ENCODE results near the gene PIN1.

Gene PIN1

GRCh38 chr19:9857076-9857721 lies 22.1 kb downstream of the PIN1 start:
- DNase-seq = no peak

- DNase-seq = peak; percentile 7 to 37
These were observed 23.0 kb downstream of the PIN1 start for GRCh38 chr19:9857920-9858746.

GRCh38 chr19:9858766-9859165 lies 23.6 kb downstream of the PIN1 start:
- no peak for DNase-seq

GRCh38 chr19:9860407-9860806 lies 25.3 kb downstream of the PIN1 start:
- no peak for DNase-seq

GRCh38 chr19:9861503-9861902 lies 26.4 kb downstream of the PIN1 start:
- DNase-seq = no peak

GRCh38 chr19:9862938-9863337 lies 27.8 kb downstream of the PIN1 start:
- DNase-seq = peak; percentile 11 to 12

- peak; percentile 6 to 10 for DNase-seq
These were observed 28.6 kb downstream of the PIN1 start for GRCh38 chr19:9863759-9864158.

GRCh38 chr19:9865732-9866501 lies 30.8 kb downstream of the PIN1 start:
- DNase-seq = peak; percentile 47 to 59

- DNase-seq = no peak
These were observed 34.0 kb downstream of the PIN1 start for GRCh38 chr19:9868983-9869617.

GRCh38 chr19:9871626-9872338 lies 36.7 kb downstream of the PIN1 start:
- DNase-seq = no peak

GRCh38 chr19:9872618-9873242 lies 37.6 kb downstream of the PIN1 start:
- no peak for DNase-seq

- no peak for DNase-seq
These were observed 40.0 kb downstream of the PIN1 start for GRCh38 chr19:9875031-9875627.

GRCh38 chr19:9875796-9876195 lies 40.7 kb downstream of the PIN1 start:
- DNase-seq = no peak

- DNase-seq = no peak
These were observed 42.8 kb downstream of the PIN1 start for GRCh38 chr19:9877780-9878510.

- no peak for DNase-seq
These were observed 43.5 kb downstream of the PIN1 start for GRCh38 chr19:9878511-9879196.

- no peak for DNase-seq
These were observed 46.6 kb downstream of the PIN1 start for GRCh38 chr19:9881720-9882119.

GRCh38 chr19:9883231-9883758 lies 48.2 kb downstream of the PIN1 start:
- no peak for DNase-seq

GRCh38 chr19:9883764-9884163 lies 48.6 kb downstream of the PIN1 start:
- no peak for DNase-seq

GRCh38 chr19:9885077-9885552 lies 50.0 kb downstream of the PIN1 start:
- DNase-seq = no peak

All from CD4-positive, alpha-beta T cell treated with Interleukin-1 beta for 1 hour (primary cell).